ENCODE measurements around the gene SIRPB2. TPM values are rescaled to one million over a fixed set of nuclear protein-coding genes. Genes with fewer than 3 reads are reported as not detected.

SIRPB2 gene
- polyA plus RNA-seq, 1 donor (not counting 4 experiments of a cell fraction or from before 2014, with no cell fraction given): 1.6 TPM

- dilution Hi-C loops (cut with MboI; ENCODE audit: extremely low pct_ligation_motif_present, low sequenced_read_pairs): no loop called here
Observed at GRCh38 chr20:1538655-1539054, 47.4 kb upstream of the SIRPB2 start.

GRCh38 chr20:1537731-1538058 lies 46.5 kb upstream of the SIRPB2 start:
- Histone ChIP-seq H3K4me2 (ENCODE audit: control insufficient read depth, extremely low read depth, insufficient read depth, low read depth, low read length) (no peak overlapping the region), H3K27me3 (ENCODE audit: control insufficient read depth, extremely low read depth, insufficient read depth, low read length) (no peaks in the 10 kb centered on the region), H4K20me1 (ENCODE audit: control insufficient read depth, extremely low read depth, insufficient read depth, low read length) (no peaks in the 10 kb centered on the region), H2AFZ (ENCODE audit: control insufficient read depth, low read length) (no peak overlapping the region), H3K9me1 (ENCODE audit: control insufficient read depth, extremely low read depth, insufficient read depth, low read length) (no peaks in the 10 kb centered on the region), H3K27ac (ENCODE audit: control insufficient read depth, insufficient read depth, low read length) (no peak overlapping the region), H3K79me2 (ENCODE audit: control insufficient read depth, insufficient read depth, low read length) (no peaks in the 10 kb centered on the region), H3K4me3 (ENCODE audit: control insufficient read depth in 2 of 3, extremely low read depth in 1 of 3, insufficient read depth in 2 of 3, low read depth in 1 of 3, low read length in 3 of 3) (no peak overlapping the region), H3K9me3 (ENCODE audit: control insufficient read depth, low read depth, low read length) (no peaks in the 10 kb centered on the region), H3K9ac (ENCODE audit: control insufficient read depth, extremely low read depth, insufficient read depth, low read length) (no peak overlapping the region), H3K36me3 (ENCODE audit: control insufficient read depth in 2 of 2, extremely low read depth in 1 of 2, insufficient read depth in 2 of 2, low read length in 2 of 2) (no peaks in the 10 kb centered on the region), H3K4me1 (ENCODE audit: control insufficient read depth, extremely low read depth, insufficient read depth, low read length) (peaks cover 8% of the 10 kb centered on the region)
- TF ChIP-seq EZH2 (IDR thresholded peaks at IDR 0.05; ENCODE audit: low read length) (no peak), CTCF (optimal IDR thresholded peaks at IDR 0.05 in 1 of 3, IDR thresholded peaks at IDR 0.05 in 1 of 3, conservative IDR thresholded peaks at IDR 0.05 in 1 of 3; ENCODE audit: extremely low read depth in 1 of 3, insufficient read depth in 2 of 3, low read length in 3 of 3) (no peak)
- dilution Hi-C loops (cut with MboI; ENCODE audit: extremely low pct_ligation_motif_present, low sequenced_read_pairs): no loop called here
- DNase-seq (ENCODE audit: low read depth, low spot score): no peak
- no peak for FAIRE-seq

More at GRCh38 chr20:1538655-1539054, 47.4 kb upstream of the SIRPB2 start:
- H3K9me1 ChIP-seq (ENCODE audit: control insufficient read depth, extremely low read depth, insufficient read depth, low read length): no peaks in the 10 kb centered on the region
- no peak overlapping the region for H3K9ac ChIP-seq (ENCODE audit: control insufficient read depth, extremely low read depth, insufficient read depth, low read length)
- no peak for TF ChIP-seq CTCF (optimal IDR thresholded peaks at IDR 0.05 in 1 of 3, IDR thresholded peaks at IDR 0.05 in 1 of 3, conservative IDR thresholded peaks at IDR 0.05 in 1 of 3; ENCODE audit: extremely low read depth in 1 of 3, insufficient read depth in 2 of 3, low read length in 3 of 3)
- no peak for TF ChIP-seq EZH2 (IDR thresholded peaks at IDR 0.05; ENCODE audit: low read length)
- no peak overlapping the region for H2AFZ ChIP-seq (ENCODE audit: control insufficient read depth, low read length)
- H3K79me2 ChIP-seq (ENCODE audit: control insufficient read depth, insufficient read depth, low read length): no peaks in the 10 kb centered on the region
- DNase-seq (ENCODE audit: low read depth, low spot score) (peak; percentile 66), FAIRE-seq (peak; percentile 73)
- no peaks in the 10 kb centered on the region for H3K9me3 ChIP-seq (ENCODE audit: control insufficient read depth, low read depth, low read length)
- no peak overlapping the region for H3K4me2 ChIP-seq (ENCODE audit: control insufficient read depth, extremely low read depth, insufficient read depth, low read depth, low read length)
- no peaks in the 10 kb centered on the region for H3K36me3 ChIP-seq (ENCODE audit: control insufficient read depth in 2 of 2, extremely low read depth in 1 of 2, insufficient read depth in 2 of 2, low read length in 2 of 2)
- no peak overlapping the region for H3K4me3 ChIP-seq (ENCODE audit: control insufficient read depth in 2 of 3, extremely low read depth in 1 of 3, insufficient read depth in 2 of 3, low read depth in 1 of 3, low read length in 3 of 3)
- H3K27me3 ChIP-seq (ENCODE audit: control insufficient read depth, extremely low read depth, insufficient read depth, low read length): no peaks in the 10 kb centered on the region
- H3K27ac ChIP-seq (ENCODE audit: control insufficient read depth, insufficient read depth, low read length): no peak overlapping the region
- no peaks in the 10 kb centered on the region for H4K20me1 ChIP-seq (ENCODE audit: control insufficient read depth, extremely low read depth, insufficient read depth, low read length)
- peaks cover 8% of the 10 kb centered on the region for H3K4me1 ChIP-seq (ENCODE audit: control insufficient read depth, extremely low read depth, insufficient read depth, low read length)

All from keratinocyte (primary cell).